Measurements from ENCODE around the gene ZBTB8OS.
A peak's percentile ranks its signal among the peaks of the same experiment; 100 is the strongest.
"Not testable (repeated sequence)": the region's sequence is repeated elsewhere in the genome, so short reads cannot be mapped to it uniquely, and the experiment has no call there.

The ZBTB8OS gene

DNA sequence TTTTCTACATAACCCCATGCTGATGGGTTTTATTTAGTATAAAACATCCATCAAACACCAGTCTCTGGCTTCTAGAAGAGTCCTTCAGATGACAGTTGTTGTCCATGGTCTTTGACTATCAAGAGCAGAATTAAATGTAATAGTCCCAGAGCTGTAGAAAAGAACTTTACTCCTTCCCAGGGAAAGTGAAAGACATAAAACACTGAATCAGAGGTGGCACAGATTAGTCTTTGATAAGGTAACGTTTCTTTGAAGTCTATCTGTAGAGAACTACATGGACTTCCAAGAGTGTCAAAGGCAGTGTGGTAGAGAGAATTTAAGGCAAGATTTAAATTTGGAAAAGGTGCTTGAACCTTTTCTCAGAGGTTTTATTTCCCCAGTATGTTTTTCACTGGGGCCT lies 30.3 kb upstream of the ZBTB8OS start:
- H3K27ac ChIP-seq (ENCODE audit: low read length): no peak overlapping the region
- H3K36me3 ChIP-seq (ENCODE audit: control insufficient read depth in 1 of 2, insufficient read depth in 2 of 2, low read length in 2 of 2): peaks cover 28 to 69% of the 10 kb centered on the region in 2 donors
- H3K4me3 ChIP-seq (ENCODE audit: low read depth in 1 of 2, low read length in 2 of 2): no peak overlapping the region

DNA sequence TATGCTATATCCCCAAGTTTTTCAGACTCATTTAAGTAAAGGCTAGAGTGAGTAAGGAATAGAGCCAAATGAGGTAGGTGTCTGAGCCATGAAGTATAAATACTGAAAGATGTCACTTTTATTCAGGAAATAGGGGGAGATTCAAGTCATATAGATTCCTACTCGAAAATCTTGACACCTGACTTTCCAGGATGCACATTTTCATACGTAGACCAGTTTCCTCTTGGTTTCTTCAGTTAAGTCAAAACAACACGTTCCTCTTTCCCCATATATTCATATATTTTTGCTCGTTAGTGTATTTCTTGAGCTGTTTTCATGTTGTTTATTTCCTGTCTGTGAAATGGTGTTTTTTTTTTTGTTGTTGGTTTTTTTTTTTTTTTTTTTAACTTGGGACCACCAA lies 29.6 kb upstream of the ZBTB8OS start:
- H3K9me3 ChIP-seq (ENCODE audit: control insufficient read depth in 1 of 2, low read length in 2 of 2); H3K27me3 ChIP-seq (ENCODE audit: low read depth, low read length); H3K27ac ChIP-seq (ENCODE audit: low read length); H3K4me3 ChIP-seq (ENCODE audit: low read depth in 1 of 2, low read length in 2 of 2): not testable (repeated sequence)
- H3K4me1 ChIP-seq (ENCODE audit: control insufficient read depth in 1 of 2, insufficient read depth in 2 of 2, low read length in 2 of 2): peaks cover 0 to 14% of the 10 kb centered on the region in 2 donors
- H3K36me3 ChIP-seq (ENCODE audit: control insufficient read depth in 1 of 2, insufficient read depth in 2 of 2, low read length in 2 of 2): peaks cover 21 to 66% of the 10 kb centered on the region in 2 donors

More for the DNA sequence above, 30.3 kb upstream of the ZBTB8OS start:
- Histone ChIP-seq H3K4me1 (ENCODE audit: control insufficient read depth in 1 of 2, insufficient read depth in 2 of 2, low read length in 2 of 2) (peaks cover 6 to 14% of the 10 kb centered on the region in 2 donors), H3K27me3 (ENCODE audit: low read depth, low read length) (no peaks in the 10 kb centered on the region), H3K9me3 (ENCODE audit: control insufficient read depth in 1 of 2, low read length in 2 of 2) (no peaks in the 10 kb centered on the region)

DNA sequence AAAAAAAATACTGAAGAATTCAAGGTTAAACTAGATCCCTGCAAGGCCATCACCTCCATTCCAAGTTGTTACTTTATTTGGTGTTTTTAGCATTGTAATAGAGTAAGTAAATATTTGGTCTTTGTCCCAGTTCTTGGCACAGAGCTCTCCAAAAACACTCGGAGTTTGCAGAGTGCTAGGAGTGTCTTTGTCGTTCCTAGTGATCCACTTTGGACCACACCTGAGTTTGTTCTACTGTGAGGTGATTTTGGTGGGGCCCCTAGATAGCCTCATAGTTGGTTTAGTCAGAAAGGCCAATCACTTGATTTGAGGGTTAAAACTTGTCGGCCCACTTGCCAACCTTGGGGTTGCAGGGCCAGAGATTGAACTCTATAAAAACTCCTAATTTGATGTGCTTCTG lies 26.6 kb upstream of the ZBTB8OS start:
- Histone ChIP-seq H3K27me3 (ENCODE audit: low read depth, low read length) (no peaks in the 10 kb centered on the region), H3K9me3 (ENCODE audit: control insufficient read depth in 1 of 2, low read length in 2 of 2) (no peaks in the 10 kb centered on the region), H3K4me1 (ENCODE audit: control insufficient read depth in 1 of 2, insufficient read depth in 2 of 2, low read length in 2 of 2) (peaks cover 0 to 6% of the 10 kb centered on the region in 2 donors), H3K4me3 (ENCODE audit: low read depth in 1 of 2, low read length in 2 of 2) (no peak overlapping the region), H3K27ac (ENCODE audit: low read length) (no peak overlapping the region), H3K36me3 (ENCODE audit: control insufficient read depth in 1 of 2, insufficient read depth in 2 of 2, low read length in 2 of 2) (peaks cover 37 to 69% of the 10 kb centered on the region in 2 donors)

DNA sequence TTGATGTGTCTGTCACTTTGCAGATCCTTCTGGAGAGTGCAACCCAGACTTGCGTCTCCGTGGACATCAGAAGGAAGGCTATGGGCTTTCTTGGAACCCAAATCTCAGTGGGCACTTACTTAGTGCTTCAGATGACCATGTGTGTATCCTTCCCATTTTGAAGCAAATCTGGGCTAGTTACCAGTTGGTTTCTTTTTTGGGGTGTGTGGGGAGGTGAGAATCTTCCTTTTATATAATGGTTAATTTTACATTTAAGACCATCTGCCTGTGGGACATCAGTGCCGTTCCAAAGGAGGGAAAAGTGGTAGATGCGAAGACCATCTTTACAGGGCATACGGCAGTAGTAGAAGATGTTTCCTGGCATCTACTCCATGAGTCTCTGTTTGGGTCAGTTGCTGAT lies 18.4 kb upstream of the ZBTB8OS start:
- not testable (repeated sequence) for H3K4me3 ChIP-seq (ENCODE audit: low read depth in 1 of 2, low read length in 2 of 2); H3K9me3 ChIP-seq (ENCODE audit: control insufficient read depth in 1 of 2, low read length in 2 of 2); H3K27me3 ChIP-seq (ENCODE audit: low read depth, low read length); H3K27ac ChIP-seq (ENCODE audit: low read length)
- H3K4me1 ChIP-seq (ENCODE audit: control insufficient read depth in 1 of 2, insufficient read depth in 2 of 2, low read length in 2 of 2): peaks cover 0 to 12% of the 10 kb centered on the region in 2 donors
- peaks cover 33 to 47% of the 10 kb centered on the region in 2 donors for H3K36me3 ChIP-seq (ENCODE audit: control insufficient read depth in 1 of 2, insufficient read depth in 2 of 2, low read length in 2 of 2)

DNA sequence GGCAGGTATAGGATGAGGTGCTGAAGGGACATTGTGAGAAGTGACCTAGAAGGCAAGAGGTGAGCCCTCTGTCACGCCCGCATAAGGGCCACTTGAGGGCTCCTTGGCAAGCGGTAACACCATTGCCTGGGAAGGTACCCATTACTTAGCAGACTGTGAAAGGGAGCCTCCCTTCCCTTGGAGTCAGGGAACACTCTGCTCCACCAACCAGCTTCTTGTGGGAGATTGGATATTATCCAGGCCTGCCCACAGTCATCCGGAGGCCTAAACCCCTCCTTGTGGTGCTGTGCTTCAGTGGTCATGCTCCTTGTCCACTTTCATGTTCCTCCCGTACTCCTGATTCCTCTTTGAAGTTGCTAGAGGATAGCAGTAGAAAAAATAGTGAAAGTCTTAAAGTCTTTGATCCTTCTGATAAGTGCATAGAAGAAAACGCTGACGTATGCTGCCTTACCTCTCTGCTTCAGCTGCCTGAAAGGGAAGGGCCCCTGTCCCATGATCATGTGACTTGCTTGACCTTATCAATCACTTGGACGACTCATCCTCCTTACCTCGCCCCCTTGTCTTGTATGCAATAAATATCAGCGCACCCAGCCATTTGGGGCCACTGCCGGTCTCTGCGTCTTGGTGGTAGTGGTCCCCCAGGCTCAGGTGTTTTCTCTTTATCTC lies 16.7 kb upstream of the ZBTB8OS start:
- no peaks in the 10 kb centered on the region for H3K27me3 ChIP-seq (ENCODE audit: low read depth, low read length)
- no peak overlapping the region for H3K27ac ChIP-seq (ENCODE audit: low read length)
- peaks cover 20 to 39% of the 10 kb centered on the region in 2 donors for H3K36me3 ChIP-seq (ENCODE audit: control insufficient read depth in 1 of 2, insufficient read depth in 2 of 2, low read length in 2 of 2)
- H3K4me1 ChIP-seq (ENCODE audit: control insufficient read depth in 1 of 2, insufficient read depth in 2 of 2, low read length in 2 of 2): peaks cover 0 to 12% of the 10 kb centered on the region in 2 donors
- H3K9me3 ChIP-seq (ENCODE audit: control insufficient read depth in 1 of 2, low read length in 2 of 2): no peaks in the 10 kb centered on the region
- H3K4me3 ChIP-seq (ENCODE audit: low read depth in 1 of 2, low read length in 2 of 2): no peak overlapping the region

DNA sequence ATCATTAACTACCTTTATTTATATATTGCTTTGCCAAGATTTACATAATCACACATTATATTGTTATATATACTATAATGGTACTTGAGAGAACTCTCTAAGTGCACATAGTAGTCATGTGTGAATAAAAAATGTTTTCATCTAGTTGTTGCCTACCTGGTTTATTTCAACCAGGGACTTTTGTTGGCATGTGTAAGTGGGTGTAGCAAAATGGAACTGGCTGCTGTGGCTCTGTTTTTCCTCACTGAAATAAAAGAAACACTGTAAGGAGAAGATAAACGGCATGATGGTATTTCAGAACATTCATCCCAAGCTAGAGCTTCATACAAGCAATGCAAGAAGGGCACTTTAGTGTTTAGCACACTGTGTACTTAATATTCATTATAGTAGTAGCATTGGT lies 15.6 kb upstream of the ZBTB8OS start:
- H3K27me3 ChIP-seq (ENCODE audit: low read depth, low read length): no peaks in the 10 kb centered on the region
- peaks cover 0 to 12% of the 10 kb centered on the region in 2 donors for H3K4me1 ChIP-seq (ENCODE audit: control insufficient read depth in 1 of 2, insufficient read depth in 2 of 2, low read length in 2 of 2)
- H3K27ac ChIP-seq (ENCODE audit: low read length): no peak overlapping the region
- peaks cover 20 to 40% of the 10 kb centered on the region in 2 donors for H3K36me3 ChIP-seq (ENCODE audit: control insufficient read depth in 1 of 2, insufficient read depth in 2 of 2, low read length in 2 of 2)
- H3K4me3 ChIP-seq (ENCODE audit: low read depth in 1 of 2, low read length in 2 of 2): no peak overlapping the region
- no peaks in the 10 kb centered on the region for H3K9me3 ChIP-seq (ENCODE audit: control insufficient read depth in 1 of 2, low read length in 2 of 2)

DNA sequence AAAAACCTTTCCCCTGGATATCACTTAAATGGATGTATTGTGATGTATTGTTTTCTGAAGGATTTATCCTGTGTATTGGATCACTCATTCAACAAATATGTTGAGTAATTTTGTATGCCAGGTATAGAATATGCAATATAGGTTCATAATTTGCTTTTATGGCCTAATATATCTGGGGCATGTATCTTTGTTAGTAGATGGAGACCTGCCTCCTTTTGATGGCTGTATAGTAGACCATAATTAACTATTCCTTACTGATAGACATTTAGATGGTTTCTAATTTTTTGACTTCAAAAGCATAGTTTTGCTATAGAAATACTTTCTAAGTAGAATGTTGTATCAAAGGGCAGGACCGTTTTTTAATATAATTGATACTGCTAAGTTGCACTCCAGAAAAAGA lies 9.2 kb upstream of the ZBTB8OS start:
- peaks cover 21 to 57% of the 10 kb centered on the region in 2 donors for H3K36me3 ChIP-seq (ENCODE audit: control insufficient read depth in 1 of 2, insufficient read depth in 2 of 2, low read length in 2 of 2)
- H3K4me1 ChIP-seq (ENCODE audit: control insufficient read depth in 1 of 2, insufficient read depth in 2 of 2, low read length in 2 of 2): peaks cover 1 to 5% of the 10 kb centered on the region in 2 donors
- H3K4me3 ChIP-seq (ENCODE audit: low read depth in 1 of 2, low read length in 2 of 2): no peak overlapping the region
- no peak overlapping the region for H3K27ac ChIP-seq (ENCODE audit: low read length)
- no peaks in the 10 kb centered on the region for H3K9me3 ChIP-seq (ENCODE audit: control insufficient read depth in 1 of 2, low read length in 2 of 2)
- H3K27me3 ChIP-seq (ENCODE audit: low read depth, low read length): no peaks in the 10 kb centered on the region

DNA sequence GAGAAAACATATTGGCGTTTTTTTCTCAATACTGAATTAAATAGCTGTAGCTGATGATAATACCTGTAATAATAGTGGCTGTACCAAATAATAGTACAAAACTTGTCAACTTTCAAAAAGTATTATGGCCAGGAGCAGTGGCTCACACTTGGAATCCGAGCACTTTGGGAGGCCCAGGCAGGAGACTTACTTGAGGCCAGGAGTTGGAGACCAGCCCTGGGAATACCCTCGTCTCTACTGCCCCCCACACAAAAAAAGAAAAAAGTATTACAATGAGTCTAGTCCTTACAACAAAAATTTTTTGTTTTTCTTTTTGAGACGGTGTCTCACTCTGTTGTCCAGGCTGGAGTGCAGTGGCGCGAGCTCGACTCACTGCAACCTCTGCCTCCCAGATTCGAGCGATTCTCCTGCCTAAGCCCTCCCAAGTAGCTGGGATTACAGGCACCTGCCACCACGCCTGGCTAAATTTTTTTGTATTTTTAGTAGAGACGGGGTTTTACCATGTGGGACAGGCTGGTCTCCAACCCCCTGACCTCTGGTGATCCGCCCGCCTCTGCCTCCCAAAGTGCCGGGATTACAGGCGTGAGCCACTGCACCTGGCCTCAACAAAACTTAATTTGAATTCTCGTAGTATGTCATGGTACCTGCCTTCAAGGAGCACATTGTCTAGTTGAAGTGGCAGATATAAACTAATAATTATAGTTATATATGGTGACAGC lies 2.1 kb upstream of the ZBTB8OS start:
- peak overlapping the region; percentile 75 for H3K27ac ChIP-seq (ENCODE audit: low read length)
- H3K27me3 ChIP-seq (ENCODE audit: low read depth, low read length): no peaks in the 10 kb centered on the region
- H3K4me3 ChIP-seq (ENCODE audit: low read depth in 1 of 2, low read length in 2 of 2): peak overlapping the region; percentile 79 to 86
- peaks cover 9 to 22% of the 10 kb centered on the region in 2 donors for H3K36me3 ChIP-seq (ENCODE audit: control insufficient read depth in 1 of 2, insufficient read depth in 2 of 2, low read length in 2 of 2)
- H3K4me1 ChIP-seq (ENCODE audit: control insufficient read depth in 1 of 2, insufficient read depth in 2 of 2, low read length in 2 of 2): peaks cover 12 to 34% of the 10 kb centered on the region in 2 donors
- no peaks in the 10 kb centered on the region for H3K9me3 ChIP-seq (ENCODE audit: control insufficient read depth in 1 of 2, low read length in 2 of 2)

DNA sequence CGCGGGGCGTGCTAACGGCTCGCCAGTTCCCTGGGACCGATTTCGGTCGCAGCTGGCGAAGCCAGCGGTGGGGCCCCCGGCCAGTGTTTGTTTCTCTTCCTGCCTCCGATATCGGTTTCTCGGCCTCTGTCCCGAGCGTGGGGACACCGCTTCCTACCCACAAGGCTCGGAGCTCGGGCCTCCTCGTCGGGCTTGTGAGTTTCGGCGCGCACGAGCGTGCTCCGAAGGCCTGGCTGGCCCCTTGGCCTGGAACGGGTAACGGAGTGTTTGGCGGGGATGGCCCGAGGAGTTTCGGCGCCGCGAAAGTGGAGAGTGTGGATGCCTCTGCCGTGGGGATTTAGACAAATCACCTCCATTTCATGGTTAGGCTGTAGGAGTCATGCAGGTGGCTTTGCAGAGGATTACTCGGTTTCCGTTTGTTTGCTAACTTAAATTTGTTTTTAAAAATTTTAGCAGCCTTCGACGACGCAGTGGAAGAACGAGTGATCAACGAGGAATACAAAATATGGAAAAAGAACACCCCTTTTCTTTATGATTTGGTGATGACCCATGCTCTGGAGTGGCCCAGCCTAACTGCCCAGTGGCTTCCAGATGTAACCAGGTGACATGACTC lies 1.2 kb upstream of the ZBTB8OS start:
- Histone ChIP-seq H3K4me3 (ENCODE audit: low read depth in 1 of 2, low read length in 2 of 2) (peak overlapping the region; percentile 79 to 86), H3K27me3 (ENCODE audit: low read depth, low read length) (no peaks in the 10 kb centered on the region), H3K9me3 (ENCODE audit: control insufficient read depth in 1 of 2, low read length in 2 of 2) (no peaks in the 10 kb centered on the region), H3K36me3 (ENCODE audit: control insufficient read depth in 1 of 2, insufficient read depth in 2 of 2, low read length in 2 of 2) (peaks cover 6 to 15% of the 10 kb centered on the region in 2 donors), H3K4me1 (ENCODE audit: control insufficient read depth in 1 of 2, insufficient read depth in 2 of 2, low read length in 2 of 2) (peaks cover 12 to 34% of the 10 kb centered on the region in 2 donors), H3K27ac (ENCODE audit: low read length) (peak overlapping the region; percentile 75)

DNA sequence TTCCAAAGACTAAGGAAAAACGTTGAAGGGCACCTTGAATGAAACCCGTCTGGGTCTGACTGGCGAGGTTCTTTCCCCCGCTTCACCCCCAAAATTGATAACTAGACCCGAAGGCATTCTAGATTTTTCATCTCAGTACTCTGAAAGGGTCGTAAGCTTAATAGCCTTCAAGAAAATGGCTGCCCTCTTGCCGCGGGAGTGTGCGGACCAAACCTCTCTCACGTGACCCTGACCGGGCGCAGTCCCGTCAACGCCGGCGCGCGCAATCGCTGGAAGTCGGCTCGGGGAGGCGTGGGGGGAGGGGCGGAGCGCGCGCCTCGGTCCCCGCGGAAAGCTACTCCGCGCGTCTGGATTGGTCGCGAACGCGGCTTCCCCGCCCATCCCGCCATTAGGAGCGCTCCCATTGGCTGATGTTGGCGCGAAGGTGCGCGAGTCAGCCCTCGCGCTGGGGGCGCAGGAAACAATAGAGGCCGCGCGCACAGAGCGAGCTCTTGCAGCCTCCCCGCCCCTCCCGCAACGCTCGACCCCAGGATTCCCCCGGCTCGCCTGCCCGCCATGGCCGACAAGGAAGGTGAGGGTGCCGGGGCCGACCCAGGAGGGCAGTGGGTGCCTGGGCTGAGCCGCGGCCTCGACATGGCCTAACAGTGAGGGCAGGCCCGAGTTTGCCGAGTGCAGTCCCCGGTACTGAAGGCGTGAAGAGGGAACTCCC lies 556 bp upstream of the ZBTB8OS start, which contains the start of gene RBBP4:
TSS of gene RBBP4 (plus strand) at position 457 of the 709 bp plus-strand sequence. CDS start at position 556, 99 bp downstream.
- peaks cover 6 to 15% of the 10 kb centered on the region in 2 donors for H3K36me3 ChIP-seq (ENCODE audit: control insufficient read depth in 1 of 2, insufficient read depth in 2 of 2, low read length in 2 of 2)

More for the DNA sequence above, 556 bp upstream of the ZBTB8OS start, which contains the start of gene RBBP4:
- Histone ChIP-seq H3K27me3 (ENCODE audit: low read depth, low read length) (no peaks in the 10 kb centered on the region), H3K27ac (ENCODE audit: low read length) (peak within 1 kb of the TSS; percentile 100), H3K4me3 (ENCODE audit: low read depth in 1 of 2, low read length in 2 of 2) (peak within 1 kb of the TSS; percentile 85 to 86), H3K4me1 (ENCODE audit: control insufficient read depth in 1 of 2, insufficient read depth in 2 of 2, low read length in 2 of 2) (peaks cover 12 to 34% of the 10 kb centered on the region in 2 donors), H3K9me3 (ENCODE audit: control insufficient read depth in 1 of 2, low read length in 2 of 2) (no peaks in the 10 kb centered on the region)
